Aorta (tissue), 5 donors: ENCODE data around the gene NSRP1. TPM values are rescaled to one million over a fixed set of nuclear protein-coding genes. Genes with fewer than 3 reads are reported as not detected.

ENCODE experiments used
- ATAC-seq: fragments of 200-7000 bp; cut with Tn5 transposase; one replicate; pipeline ENCODE4 v1.9.1; 2022; ENCODE audit warnings: moderate library complexity; ENCODE audit not compliant: low FRiP score
- DNase-seq, 2 donors: peaks; one replicate each; pipeline ENCODE4 v3.0.0-alpha.2; 2020
- H3K27ac ChIP-seq, 2 donors: one replicate each; pipeline ENCODE4 v1.5.1; 2013; ENCODE audit warnings: low read length in 2 of 2, mild to moderate bottlenecking in 2 of 2, moderate library complexity in 2 of 2, control low read depth in 1 of 2, inconsistent platforms in 1 of 2, low read depth in 1 of 2
- H3K27me3 ChIP-seq, 2 donors: one replicate each; pipeline ENCODE4 v1.6.1; 2013; ENCODE audit warnings: control low read depth in 1 of 2, low read length in 1 of 2, mild to moderate bottlenecking in 1 of 2, moderate library complexity in 1 of 2; ENCODE audit not compliant: insufficient read depth in 2 of 2, control insufficient read depth in 1 of 2
- H3K36me3 ChIP-seq, 2 donors: one replicate each; pipeline ENCODE4 v1.6.1; 2013; ENCODE audit warnings: control low read depth in 1 of 2, low read length in 1 of 2, mild to moderate bottlenecking in 1 of 2; ENCODE audit not compliant: insufficient read depth in 2 of 2, control insufficient read depth in 1 of 2
- H3K4me1 ChIP-seq, 2 donors: one replicate each; pipeline ENCODE4 v1.6.1; 2013; ENCODE audit warnings: low read length in 2 of 2, control low read depth in 1 of 2, mild to moderate bottlenecking in 1 of 2, moderate library complexity in 1 of 2; ENCODE audit not compliant: insufficient read depth in 2 of 2, control insufficient read depth in 1 of 2
- H3K4me3 ChIP-seq, 2 donors: one replicate each; pipeline ENCODE4 v1.5.1; 2013; ENCODE audit warnings: low read length in 2 of 2, control low read depth in 1 of 2, mild to moderate bottlenecking in 1 of 2
- H3K9me3 ChIP-seq: one replicate; pipeline ENCODE4 v1.6.1; 2013; ENCODE audit warnings: mild to moderate bottlenecking, low read length; ENCODE audit not compliant: control insufficient read depth
- WGBS, 2 donors: extraction: QIAGEN DNeasy Blood & Tissue Kit; methylation state at CpG; one replicate each; pipeline ENCODE4 v1.1.7; 2013; 5-methylcytosine and 5-hydroxymethylcytosine counted together
- intact Hi-C, 2 donors: fragments of 100-400 bp; cut with DNase I; formaldehyde crosslinking; loops; one replicate each; pipeline versions ENCODE4 v1.14.2 to v1.15.0; 2022
- polyA plus RNA-seq, 2 donors: library from polyadenylated mRNA; stranded (reverse); fragments of 200-250 nt; gene quantifications; one replicate each; pipeline ENCODE4 v1.2.3, GENCODE V29; 2013
- total RNA-seq, 2 donors: library from RNA; stranded (reverse); fragmentation: NEBNext Ultra II Directional; extraction: Animal tissue kit (Norgen Biotek cat#: 25700); gene quantifications; one replicate each; pipeline ENCODE4 v1.2.1, GENCODE V29; 2021
- donor health status: healthy with polysubstance abuse.
- donor health status: Bipolar disorder and iron deficiency.
- donor health status: DM: no; HTN: no; CAD: no.
- donor health status: DM: no; HTN: no; CAD: no.
- donor health status: DM: yes; HTN: yes; CAD: no.

The NSRP1 gene
- total and polyA plus RNA-seq, 4 donors: 39.5 to 91.9 (median 60.0) TPM

DNA sequence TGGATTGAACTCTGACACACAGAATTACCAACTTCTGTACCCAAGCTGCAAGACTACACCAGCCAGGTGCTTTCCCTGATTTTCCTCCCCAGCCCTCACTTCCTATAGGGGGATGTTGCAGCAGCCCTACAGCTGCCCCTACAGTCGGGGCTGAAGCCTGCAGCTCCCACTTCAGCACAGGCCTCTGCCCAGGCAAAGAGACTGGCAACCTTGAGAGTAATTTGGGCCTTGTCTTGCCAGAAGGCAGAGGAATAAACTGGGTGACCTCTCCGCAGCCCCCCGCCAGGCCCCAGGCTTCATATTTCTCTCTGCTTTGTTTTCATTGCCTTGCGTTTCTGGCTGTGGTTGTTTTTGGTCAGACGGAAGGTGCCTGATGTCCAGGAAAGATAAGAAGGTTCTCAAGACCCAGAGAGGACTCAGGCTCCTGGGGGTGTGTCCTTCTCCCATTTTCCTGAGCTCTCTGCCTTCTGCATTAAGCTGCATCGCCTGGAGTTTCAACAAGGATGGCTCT is 86.9 kb downstream of the NSRP1 start:
- intact Hi-C loops: no loop called here
- Histone ChIP-seq H3K36me3 (no peaks in the 10 kb centered on the region), H3K9me3 (no peaks in the 10 kb centered on the region), H3K27ac (no peak overlapping the region), H3K4me1 (no peaks in the 10 kb centered on the region), H3K4me3 (no peak overlapping the region), H3K27me3 (no peaks in the 10 kb centered on the region)
- ATAC-seq (no peak), DNase-seq (no peak)
- 78 to 81% methylated on average over 6 of the region's 6 CpGs for WGBS, 2 donors

- no peak for ATAC-seq
- 79 to 83% methylated on average over 9 of the region's 9 CpGs for WGBS, 2 donors
- H3K27me3 ChIP-seq: no peaks in the 10 kb centered on the region
These were observed 91.0 kb downstream of the NSRP1 start for GRCh38 chr17:30207655-30208054.

GRCh38 chr17:30208214-30208613 is 91.6 kb downstream of the NSRP1 start:
- Histone ChIP-seq H3K27me3 (no peaks in the 10 kb centered on the region), H3K4me1 (no peaks in the 10 kb centered on the region), H3K4me3 (no peak overlapping the region), H3K27ac (no peak overlapping the region), H3K9me3 (no peaks in the 10 kb centered on the region), H3K36me3 (no peaks in the 10 kb centered on the region)
- DNase-seq (no peak), ATAC-seq (no peak)
- intact Hi-C loops: no loop called here
- WGBS, 2 donors: 80% methylated on average over 3 of the region's 3 CpGs

More at GRCh38 chr17:30207655-30208054, 91.0 kb downstream of the NSRP1 start:
- H3K9me3 ChIP-seq: no peaks in the 10 kb centered on the region
- intact Hi-C loops: no loop called here
- H3K4me1 ChIP-seq: no peaks in the 10 kb centered on the region
- H3K36me3 ChIP-seq: no peaks in the 10 kb centered on the region
- no peak overlapping the region for H3K4me3 ChIP-seq
- no peak for DNase-seq
- H3K27ac ChIP-seq: no peak overlapping the region

- no peak overlapping the region for H3K27ac ChIP-seq
- H3K27me3 ChIP-seq: no peaks in the 10 kb centered on the region
- intact Hi-C loops: no loop called here
- DNase-seq (no peak), ATAC-seq (no peak)
- WGBS, 2 donors: 89 to 91% methylated on average over 7 of the region's 7 CpGs
- no peak overlapping the region for H3K4me3 ChIP-seq
- no peaks in the 10 kb centered on the region for H3K9me3 ChIP-seq
- no peaks in the 10 kb centered on the region for H3K36me3 ChIP-seq
- H3K4me1 ChIP-seq: no peaks in the 10 kb centered on the region
These were observed 93.3 kb downstream of the NSRP1 start for GRCh38 chr17:30209930-30210329.

GRCh38 chr17:30210366-30210765 is 93.8 kb downstream of the NSRP1 start:
- no peak for ATAC-seq
- H3K9me3 ChIP-seq: no peaks in the 10 kb centered on the region

DNA sequence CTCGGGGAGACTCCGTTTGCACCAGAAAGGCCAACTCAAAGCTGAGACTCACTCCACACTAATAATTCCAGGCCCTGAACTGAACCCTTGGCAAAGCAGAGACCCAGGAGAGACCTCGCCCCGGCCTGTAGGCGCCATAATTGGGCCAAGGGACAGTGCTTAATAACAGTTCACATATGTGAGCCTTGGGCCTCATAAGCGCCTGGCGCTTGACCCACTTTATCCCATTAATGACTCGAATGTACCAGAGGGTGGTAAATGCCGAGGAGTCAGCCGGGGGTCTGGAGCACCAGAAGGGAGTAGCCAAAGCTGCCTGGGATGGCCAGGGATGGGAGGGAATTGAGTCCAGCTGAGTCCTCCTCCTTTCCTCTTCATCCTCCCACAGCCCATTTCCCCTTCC is 94.3 kb downstream of the NSRP1 start:
- H3K9me3 ChIP-seq: no peaks in the 10 kb centered on the region
- no peak for ATAC-seq
- intact Hi-C loops: no loop called here

More at GRCh38 chr17:30210366-30210765, 93.8 kb downstream of the NSRP1 start:
- intact Hi-C loops: no loop called here
- no peak overlapping the region for H3K27ac ChIP-seq
- H3K36me3 ChIP-seq: no peaks in the 10 kb centered on the region
- H3K4me1 ChIP-seq: no peaks in the 10 kb centered on the region
- no peak overlapping the region for H3K4me3 ChIP-seq
- H3K27me3 ChIP-seq: no peaks in the 10 kb centered on the region
- DNase-seq: no peak
- WGBS, 2 donors: 88 to 90% methylated on average over 11 of the region's 11 CpGs

GRCh38 chr17:30211371-30211770 is 94.8 kb downstream of the NSRP1 start:
- no peak overlapping the region for H3K27ac ChIP-seq
- no peaks in the 10 kb centered on the region for H3K36me3 ChIP-seq
- intact Hi-C loops: no loop called here
- H3K4me1 ChIP-seq: no peaks in the 10 kb centered on the region
- no peaks in the 10 kb centered on the region for H3K9me3 ChIP-seq
- no peaks in the 10 kb centered on the region for H3K27me3 ChIP-seq
- H3K4me3 ChIP-seq: no peak overlapping the region
- ATAC-seq (no peak), DNase-seq (no peak)
- 91% methylated on average over 6 of the region's 6 CpGs for WGBS, 2 donors

More for the DNA sequence above, 94.3 kb downstream of the NSRP1 start:
- Histone ChIP-seq H3K4me1 (no peaks in the 10 kb centered on the region), H3K27me3 (no peaks in the 10 kb centered on the region), H3K4me3 (no peak overlapping the region), H3K36me3 (no peaks in the 10 kb centered on the region), H3K27ac (no peak overlapping the region)
- 95 to 96% methylated on average over 10 of the region's 10 CpGs for WGBS, 2 donors
- no peak for DNase-seq

DNA sequence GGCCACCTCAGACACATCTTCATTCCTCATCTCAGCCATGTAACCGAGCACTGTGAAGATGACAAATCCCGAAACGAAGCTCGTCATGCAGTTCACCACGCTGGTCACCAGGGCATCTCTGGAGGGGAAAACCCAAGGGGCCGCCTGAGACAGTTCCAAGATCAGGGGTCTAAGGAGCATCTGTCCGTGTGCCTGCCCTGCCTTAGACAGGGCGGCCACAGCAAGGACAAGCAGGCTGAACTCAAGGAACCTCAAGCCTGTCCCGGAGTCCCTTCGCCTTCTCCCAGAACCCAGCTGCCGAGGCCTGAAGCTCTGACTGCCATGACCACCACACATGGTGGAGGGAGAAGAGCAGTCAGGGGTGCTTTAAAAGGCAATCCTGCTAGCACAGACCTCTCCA is 96.1 kb downstream of the NSRP1 start:
- ATAC-seq: no peak
- no peak overlapping the region for H3K4me3 ChIP-seq
- H3K9me3 ChIP-seq: no peaks in the 10 kb centered on the region
- intact Hi-C loops: no loop called here
- no peaks in the 10 kb centered on the region for H3K4me1 ChIP-seq
- DNase-seq: no peak
- H3K36me3 ChIP-seq: no peaks in the 10 kb centered on the region
- WGBS, 2 donors: 93 to 94% methylated on average over 11 of the region's 11 CpGs
- H3K27ac ChIP-seq: no peak overlapping the region
- no peaks in the 10 kb centered on the region for H3K27me3 ChIP-seq

DNA sequence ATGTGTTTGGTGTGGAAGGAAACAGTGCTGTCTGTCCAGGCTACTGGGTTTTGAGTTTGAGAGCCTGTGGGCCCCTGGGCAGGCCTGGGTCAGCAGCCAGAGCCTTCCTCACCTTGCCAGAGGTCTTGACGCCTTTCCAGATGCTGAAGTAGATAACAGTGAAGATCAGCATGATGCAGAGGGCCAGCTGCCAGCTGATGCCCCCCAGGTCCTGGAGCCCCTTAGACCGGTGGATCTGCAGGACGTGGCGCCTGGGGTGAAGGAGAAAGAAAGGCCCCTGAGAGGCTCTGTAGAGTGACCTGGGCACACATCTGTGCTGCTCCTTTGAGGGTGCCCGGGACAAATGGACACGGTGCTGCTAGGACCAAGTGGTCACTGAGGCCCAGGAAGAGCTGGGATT is 100.4 kb downstream of the NSRP1 start:
- DNase-seq (no peak), ATAC-seq (no peak)
- Histone ChIP-seq H3K36me3 (no peaks in the 10 kb centered on the region), H3K27me3 (no peaks in the 10 kb centered on the region), H3K27ac (no peak overlapping the region), H3K4me3 (no peak overlapping the region), H3K4me1 (no peaks in the 10 kb centered on the region), H3K9me3 (no peaks in the 10 kb centered on the region)
- WGBS, 2 donors: 93 to 95% methylated on average over 6 of the region's 6 CpGs
- intact Hi-C loops: no loop called here
